Measurements from ENCODE around the gene C1orf35.

The C1orf35 gene

DNA sequence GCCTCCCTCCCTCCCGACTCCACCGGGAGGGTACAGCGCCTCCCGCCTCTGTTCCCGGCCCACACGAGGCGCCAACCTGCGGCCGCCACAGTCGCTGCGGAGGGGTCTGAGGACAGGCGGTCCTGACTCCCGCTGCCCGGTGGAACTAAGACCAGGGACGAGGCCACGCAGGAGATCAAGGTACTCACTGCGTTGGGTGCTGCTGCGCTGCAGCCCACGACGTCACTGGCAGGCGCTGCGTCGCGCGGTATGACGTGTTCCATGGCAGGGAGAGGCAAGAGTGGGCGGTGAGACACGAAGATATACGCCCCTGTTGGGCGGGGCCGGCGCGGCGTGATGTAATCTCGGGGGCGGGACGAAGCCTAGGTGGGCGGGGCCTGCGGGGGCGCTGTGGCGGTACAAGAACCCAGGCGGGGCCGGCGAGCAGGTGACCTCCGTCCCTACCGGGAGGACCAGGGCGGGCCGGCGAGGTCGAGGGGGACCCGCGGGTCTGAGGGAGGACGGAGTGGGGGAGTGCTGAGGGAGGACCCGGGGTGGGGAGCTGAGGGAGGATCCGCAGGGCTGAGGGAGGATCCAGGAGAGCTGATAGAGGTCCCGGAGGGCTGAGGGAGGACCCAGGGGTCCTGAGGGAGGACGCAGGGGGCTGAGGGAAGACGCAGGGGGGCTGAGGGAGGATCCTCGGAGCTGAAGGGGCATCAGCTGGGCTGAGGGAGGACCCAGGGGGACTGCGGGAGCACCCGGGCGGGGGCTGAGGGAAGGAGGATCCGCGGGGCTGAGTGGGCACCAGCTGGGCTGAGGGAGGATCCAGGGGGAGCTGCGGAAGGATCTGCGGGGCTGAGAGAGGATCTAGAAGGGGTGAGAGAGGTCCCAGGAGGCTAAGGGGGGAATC lies 6.2 kb upstream of the C1orf35 start, which contains the start of gene MRPL55:
TSS of gene MRPL55 (minus strand) at position 227 of the 889 bp plus-strand sequence. CDS start 1,039 bp downstream, outside the sequence.
- DNase-seq, result peak; percentile 99

DNA sequence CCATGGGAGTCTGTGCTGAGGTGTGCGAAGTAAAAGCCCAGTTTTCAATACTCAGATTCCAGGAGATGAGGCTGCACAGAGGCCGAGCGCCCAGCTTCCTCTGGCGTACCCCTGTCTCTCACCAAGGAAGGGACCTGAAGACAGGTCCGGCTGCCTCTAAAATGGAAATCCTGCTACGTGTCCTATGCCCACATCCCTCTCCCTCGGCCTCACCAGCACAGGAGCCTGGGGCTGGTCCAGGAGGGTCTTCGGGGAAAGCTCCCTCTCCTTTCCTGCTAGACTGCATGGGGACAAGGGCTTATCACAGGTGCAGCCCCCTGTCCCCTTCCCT lies 5.6 kb upstream of the C1orf35 start:
- DNase-seq, result no peak

DNA sequence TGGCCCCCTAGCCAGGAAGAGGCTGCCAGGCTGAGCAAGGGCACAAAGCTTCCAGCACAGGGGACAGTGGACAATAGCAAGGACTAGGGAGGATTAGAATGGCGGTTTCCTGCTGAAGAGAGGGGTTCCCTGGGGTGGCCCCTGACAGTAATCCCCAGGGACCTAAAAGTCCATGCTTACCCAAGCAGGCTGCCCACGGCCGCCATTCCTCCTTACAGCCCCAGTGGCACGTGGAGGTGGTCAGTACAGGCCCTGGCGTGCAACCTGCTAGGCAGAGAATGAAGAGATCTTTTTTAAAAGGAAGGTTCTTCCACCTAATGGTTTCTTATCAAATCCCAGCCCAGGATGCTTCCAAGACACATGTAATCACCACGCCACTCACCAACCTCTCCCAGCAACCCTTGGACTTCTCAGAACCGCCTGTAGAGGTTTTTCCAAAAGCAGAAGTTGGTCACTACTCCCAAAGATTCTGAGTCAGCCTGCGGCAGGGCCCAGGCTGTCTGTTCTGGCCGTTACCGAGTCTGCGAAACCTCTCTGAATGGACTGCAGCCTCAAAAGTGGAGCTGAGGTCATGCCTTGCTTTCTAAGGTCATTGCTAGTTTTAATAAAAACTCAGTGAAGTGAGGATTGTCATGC lies 5.0 kb upstream of the C1orf35 start:
- no peak for DNase-seq

DNA sequence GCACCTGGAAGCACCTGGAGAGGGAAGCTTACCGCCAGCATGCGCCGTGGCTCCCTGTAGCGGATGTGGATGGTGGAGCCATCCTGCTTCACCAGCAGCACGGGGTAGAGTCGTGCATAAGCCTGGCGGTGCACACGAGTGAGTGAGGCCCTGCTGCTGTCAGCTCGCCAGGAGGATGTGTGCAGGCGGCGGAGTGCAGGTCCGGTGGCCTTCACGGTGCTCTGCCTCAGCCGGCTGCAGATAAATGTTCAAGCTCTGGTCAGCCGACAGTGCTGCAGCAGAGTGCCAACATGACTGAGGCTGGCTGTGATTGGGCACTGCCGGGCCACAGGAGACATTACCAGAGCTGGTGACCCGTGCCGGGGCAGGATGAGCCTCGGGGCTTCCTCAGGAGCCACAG lies 4.5 kb upstream of the C1orf35 start:
- DNase-seq, result no peak

DNA sequence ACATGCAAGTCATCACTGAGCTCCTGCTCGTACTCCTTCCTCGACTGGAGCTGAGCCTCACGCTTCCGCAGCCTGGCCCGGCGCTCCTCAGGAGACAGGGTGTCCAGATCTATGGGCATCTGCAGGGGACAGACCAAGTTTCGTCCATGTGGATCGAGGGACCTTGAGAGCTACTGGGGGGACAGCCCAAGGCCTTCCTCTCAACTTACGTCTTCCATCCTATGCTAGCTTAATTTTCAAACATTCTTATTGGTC lies 3.6 kb upstream of the C1orf35 start:
- DNase-seq, result no peak

DNA sequence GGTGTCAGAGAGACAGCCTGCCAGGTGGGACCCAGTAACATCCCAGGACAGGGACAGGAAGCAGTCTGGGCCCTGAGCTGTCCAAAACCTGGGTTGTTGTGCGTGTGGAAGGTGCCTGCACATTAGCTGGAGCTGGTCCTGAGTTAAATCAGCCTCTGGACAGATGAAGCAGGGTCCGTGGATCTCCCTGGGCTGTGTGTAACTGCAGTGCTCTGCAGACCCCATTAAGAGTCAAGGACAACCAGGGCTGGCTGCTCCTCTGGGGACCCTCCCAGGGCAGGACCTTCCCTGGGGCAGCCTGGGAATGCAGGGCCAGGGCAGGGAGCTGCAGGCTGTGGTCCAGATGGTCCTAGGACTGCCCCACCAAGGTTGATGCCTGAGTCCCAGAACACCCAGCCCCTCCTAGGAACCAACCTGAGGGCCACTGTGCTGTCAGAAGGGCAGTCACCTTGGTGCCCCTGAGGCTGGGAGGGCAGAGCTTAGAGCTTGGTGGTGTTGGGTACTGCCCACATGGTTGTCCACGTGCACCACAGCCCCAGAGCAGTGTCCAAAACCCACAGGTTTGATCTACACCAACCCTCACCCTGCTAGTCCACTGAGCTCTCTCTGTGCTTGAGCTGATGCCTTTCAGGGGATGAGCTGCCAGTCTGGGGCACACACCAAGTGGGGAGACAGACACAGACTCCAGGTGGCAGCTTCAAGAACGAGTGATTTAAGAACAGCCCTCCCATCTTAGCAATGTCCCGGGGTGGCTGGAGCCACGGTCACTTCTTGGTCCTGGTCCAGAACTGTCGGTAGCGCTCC lies 3.1 kb upstream of the C1orf35 start:
- no peak for DNase-seq

DNA sequence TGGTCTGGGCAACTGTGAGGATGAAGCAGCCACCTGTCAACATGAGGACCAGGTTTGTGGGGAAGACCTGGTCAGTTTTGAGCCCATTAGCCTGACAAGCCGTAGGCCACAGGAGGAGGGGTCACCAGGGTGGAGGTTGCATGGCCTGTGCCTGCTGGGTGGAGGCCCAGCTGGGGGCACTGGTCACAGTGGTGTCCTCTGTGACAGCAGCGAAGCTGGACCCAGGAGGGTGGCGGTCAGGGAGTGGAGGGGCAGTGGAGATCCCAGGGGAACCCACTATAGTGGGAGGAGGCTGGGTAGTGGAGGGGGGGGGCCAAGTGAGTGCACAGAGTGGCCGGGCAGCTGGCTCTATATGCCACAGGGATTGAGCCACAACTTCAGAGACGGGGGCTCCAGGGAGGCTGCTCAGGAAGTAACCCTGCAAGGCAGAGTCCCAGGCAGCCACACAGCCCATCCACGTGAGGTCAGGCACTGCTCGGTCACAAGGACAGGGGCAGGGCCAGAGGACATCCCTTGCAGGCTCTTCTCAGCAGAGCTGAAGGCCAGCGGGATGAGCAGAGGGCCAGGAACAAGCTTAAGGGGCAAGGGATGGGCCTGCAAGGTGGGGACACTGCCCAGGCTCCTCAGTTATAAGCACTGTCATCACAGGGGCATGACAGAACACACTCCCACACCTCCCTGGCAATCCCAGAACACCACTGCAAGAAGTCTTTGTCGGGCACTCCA lies 2.3 kb upstream of the C1orf35 start:
- no peak for DNase-seq

DNA sequence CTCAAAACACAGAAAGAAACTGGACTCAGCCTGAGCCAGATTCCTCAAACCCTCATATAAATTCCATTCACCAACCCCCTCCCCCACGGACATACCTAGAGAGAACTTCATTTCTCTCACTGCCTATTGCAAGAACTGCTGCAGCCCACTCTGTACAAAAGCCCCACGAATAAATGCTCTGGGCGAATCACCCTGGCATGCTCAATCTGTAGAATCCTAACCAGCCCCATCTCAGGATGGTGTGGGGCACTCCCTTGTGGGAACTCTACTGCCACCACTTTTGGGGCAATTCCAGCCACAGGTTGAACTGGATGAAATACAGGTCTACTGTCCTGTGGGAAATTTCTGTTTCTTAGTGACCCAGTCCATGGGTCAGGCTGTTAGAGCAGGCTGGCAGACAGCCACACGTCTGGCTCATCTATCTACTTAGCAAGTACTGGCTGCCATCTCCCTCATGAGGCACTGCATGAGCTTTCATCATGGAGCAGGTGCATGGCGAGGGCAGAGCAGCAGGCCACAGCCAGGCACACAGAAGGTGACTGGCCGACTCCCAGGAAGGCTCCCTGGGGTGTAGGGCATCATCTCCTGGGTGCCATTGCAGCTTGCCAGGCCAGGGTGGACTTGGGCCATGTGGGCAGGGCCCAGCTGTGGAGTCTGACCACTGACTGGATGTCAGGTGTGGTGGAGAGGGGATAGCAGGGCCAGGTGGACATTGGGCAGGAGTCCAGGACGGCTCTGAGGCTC lies 1.6 kb upstream of the C1orf35 start:
- no peak for DNase-seq

DNA sequence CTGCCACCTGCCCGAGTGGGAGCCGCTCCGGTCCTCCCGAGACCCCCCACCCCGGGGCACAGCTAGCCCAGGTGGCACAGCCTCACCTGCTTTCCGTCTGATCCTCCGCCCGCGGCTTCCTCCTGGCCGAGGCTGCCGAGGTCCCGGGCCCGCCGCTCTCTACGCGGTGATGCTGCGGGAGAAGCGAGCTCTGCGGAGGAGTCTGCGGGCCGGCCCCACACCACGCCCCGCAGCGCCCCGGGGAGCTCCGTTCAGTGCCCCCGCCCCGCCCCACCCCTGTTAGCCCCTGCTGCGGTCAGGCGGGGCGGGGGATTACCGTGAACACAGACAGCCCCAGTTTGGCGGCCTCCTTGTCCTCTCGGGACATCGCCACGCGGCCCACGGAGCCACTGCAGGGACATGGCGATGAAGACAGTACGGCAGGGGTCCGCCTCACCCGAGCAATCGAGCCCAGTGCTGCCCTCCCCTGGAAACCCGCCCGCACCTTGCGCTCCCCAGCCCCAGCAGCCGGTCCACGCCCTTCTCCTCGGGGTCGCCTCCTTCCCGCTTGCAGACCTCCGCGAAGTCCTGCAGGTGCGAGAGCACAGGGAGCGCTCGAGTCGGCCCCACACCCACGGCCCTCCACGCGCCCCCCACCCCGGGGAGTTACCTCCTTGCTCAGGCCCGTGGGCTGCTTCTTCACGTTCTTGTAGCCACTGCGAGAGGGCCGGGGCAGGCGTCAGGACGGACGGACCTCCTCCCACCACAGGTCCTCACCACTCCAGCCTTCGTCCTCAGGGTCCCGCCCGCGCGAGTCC lies 933 bp downstream of the C1orf35 start:
- peak; percentile 61 for DNase-seq

DNA sequence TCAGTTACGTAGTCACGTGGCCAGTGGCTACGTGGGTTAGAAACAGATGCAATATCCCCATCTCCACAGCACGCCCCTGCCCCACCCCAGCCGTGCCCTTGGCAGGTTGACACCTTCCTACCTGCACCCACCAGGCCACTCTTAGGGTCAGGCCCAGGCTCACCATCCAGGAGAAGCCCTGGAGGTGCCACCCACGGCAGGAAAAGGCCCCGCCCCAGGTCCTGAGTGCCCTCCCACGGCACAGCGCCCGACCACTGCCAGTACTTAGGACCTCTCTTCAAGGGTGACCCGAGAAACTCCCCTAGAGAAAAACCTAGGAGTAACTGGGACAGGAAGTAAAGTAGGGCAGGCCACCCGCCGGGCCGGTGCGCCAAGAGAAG lies 1.5 kb downstream of the C1orf35 start:
- no peak for DNase-seq

DNA sequence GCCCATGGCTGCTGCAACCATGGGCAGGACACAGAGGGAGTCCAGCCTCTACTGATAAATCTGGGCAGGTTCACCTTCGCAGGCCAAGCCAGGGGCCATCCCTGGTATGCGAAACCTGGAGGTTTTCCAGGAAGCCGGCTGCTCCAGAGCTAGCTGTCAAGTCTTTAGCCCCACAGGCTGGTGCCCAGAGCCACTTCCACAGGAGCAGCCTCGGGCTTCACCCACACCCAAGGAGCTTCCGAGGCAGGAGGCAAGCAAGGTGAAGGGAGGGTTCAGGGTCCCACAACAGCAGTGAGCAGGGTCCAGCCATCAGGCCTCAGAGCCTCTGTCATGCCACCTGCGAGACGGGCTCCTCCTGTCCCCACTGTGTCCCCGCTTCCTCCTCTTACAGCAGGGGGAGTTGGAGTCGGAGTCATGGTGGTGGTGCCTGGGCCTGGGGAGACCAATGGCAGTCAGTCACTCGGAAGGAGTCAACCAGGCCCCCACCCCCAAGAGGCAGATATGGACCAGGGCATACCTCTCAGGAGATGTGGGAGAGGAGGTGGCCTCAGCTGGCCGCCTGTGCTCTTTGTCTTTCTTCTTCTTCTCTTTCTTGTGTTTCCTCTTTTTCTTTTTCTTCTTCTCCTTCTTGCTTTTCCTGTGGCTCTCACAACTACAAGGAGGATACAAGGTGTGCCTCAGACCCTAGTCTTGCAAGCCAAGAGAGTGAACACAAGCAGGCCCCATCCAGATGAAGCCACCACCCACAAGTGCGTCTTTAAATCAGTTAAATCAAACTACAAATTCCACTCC lies 2.1 kb downstream of the C1orf35 start:
- no peak for DNase-seq

DNA sequence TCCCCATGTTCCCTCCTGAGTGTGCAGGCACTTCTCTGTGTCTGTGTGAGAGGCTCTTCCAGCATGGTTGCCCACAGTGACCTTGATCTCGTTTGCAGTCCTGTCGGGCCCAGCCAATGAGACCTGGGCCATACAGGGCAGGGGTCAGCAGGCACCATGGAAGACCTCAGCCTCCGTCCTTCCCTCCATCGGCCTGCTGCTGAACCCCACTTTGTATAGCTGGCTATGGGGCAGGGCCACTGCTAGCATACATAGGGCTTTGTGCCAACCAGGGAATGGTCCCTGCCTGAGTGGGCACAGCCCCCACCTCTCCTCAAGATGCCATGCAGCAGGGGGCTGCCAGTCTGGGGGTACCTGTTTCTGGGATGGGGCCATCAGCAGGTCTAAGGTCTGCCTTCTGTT lies 3.8 kb downstream of the C1orf35 start:
- DNase-seq, result no peak

DNA sequence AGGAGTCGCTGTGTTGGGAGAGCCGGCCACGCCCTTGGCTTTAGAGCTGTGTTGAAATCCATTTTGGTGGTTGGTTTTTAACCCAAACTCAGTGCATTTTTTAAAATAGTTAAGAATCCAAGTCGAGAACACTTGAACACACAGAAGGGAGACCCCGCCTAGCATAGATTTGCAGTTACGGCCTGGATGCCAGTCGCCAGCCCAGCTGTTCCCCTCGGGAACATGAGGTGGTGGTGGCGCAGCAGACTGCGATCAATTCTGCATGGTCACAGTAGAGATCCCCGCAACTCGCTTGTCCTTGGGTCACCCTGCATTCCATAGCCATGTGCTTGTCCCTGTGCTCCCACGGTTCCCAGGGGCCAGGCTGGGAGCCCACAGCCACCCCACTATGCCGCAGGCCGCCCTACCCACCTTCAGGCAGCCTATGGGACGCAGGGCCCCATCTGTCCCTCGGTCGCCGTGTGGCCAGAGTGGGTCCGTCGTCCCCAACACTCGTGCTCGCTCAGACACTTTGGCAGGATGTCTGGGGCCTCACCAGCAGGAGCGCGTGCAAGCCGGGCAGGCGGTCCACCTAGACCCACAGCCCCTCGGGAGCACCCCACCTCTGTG lies 4.7 kb downstream of the C1orf35 start:
- DNase-seq, result no peak

DNA sequence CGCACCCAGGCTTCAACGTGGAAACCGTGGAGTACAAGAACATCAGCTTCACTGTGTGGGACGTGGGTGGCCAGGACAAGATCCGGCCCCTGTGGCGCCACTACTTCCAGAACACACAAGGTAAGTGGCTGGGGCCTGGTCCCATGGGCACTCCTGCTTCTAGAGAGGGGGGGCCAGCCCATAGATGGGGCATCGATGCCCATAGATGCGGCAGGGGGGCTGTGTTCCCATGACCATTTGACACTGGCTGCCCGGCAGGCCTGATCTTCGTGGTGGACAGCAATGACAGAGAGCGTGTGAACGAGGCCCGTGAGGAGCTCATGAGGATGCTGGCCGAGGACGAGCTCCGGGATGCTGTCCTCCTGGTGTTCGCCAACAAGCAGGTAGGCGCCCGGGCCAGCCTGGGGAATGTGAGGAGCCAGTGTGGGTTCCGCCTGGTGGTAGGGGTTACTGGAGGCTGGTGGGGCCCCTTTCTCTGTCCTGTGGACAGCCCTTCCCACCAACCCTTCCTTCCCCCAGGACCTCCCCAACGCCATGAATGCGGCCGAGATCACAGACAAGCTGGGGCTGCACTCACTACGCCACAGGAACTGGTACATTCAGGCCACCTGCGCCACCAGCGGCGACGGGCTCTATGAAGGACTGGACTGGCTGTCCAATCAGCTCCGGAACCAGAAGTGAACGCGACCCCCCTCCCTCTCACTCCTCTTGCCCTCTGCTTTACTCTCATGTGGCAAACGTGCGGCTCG lies 5.6 kb downstream of the C1orf35 start:
- peak; percentile 11 for DNase-seq

DNA sequence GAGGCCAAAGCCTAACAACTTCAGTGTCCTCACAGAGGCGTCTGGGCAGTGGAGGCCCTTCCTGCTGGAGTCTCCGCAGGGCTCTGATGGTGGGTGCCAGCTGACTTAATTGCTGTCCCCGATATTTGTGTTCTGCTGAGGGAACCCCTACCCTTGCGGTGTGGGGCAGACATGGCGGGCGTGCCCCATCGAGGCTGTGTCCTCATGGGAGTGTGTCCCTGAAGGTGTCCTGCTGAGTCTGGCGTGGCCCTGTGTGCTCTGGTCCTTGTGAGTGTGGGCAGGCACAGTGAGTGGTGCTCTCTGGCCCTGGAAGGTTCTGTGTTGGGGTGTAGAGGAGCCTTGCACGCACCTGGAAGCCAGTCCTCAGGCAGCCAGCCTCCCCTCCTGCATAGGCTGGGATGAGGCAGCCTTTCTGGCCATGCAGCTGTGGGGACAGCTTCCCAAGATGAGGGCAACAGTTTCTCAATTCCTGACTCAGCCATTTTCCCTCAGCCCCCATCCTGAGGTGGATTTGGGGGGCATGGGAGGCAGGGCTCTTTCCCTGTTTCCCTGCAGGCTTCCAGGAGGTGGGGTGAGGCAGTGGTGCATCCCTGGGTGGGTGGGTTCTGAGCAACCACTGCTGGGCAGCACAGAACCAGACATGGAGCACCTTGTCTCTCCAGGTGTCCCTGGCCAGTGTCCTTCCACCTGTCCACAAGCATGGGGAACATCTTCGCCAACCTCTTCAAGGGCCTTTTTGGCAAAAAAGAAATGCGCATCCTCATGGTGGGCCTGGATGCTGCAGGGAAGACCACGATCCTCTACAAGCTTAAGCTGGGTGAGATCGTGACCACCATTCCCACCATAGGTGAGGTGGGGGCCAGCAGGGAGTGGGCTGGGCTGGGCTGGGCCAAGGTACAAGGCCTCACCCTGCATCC lies 6.5 kb downstream of the C1orf35 start:
- DNase-seq, result no peak

DNA sequence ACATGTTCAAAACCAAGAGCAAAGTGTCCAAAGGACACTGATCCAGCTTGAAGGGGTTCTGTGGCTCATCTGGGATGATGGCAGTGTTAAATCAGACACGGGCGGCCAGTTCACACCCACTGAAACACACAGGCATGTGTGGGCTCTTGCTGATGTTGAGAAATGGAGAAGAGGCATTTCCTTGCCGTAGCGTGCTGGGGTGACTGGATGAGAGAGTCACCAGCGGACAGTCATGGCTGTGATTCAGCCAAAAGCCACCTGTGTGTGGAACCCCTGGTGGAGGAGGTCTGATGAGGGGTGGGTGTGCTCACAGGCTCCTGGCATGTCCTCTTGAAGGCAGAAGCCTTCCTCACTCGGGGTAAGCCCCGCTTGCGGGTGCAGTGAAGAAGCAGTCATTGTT lies 7.2 kb downstream of the C1orf35 start:
- DNase-seq, result no peak

DNA sequence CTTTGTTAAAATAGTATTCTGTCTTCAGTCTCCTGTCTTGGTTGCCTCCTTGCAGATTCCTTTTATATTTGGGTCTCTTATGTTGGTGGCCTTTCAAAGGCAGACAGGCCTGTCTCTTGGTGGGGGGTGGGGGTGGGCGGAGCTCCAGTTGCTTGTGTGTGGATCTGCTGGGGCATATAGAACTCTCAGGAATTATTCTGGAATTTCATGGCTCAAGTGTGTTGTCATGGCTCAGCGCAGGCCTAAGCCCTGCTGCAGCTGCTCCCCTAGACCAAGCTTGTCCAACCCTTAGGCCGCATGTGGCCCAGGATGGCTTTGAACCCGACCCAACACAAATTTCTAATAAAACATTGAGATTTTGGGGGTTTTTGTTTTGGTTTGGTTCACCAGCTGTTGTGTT lies 8.0 kb downstream of the C1orf35 start:
- DNase-seq, result no peak

DNA sequence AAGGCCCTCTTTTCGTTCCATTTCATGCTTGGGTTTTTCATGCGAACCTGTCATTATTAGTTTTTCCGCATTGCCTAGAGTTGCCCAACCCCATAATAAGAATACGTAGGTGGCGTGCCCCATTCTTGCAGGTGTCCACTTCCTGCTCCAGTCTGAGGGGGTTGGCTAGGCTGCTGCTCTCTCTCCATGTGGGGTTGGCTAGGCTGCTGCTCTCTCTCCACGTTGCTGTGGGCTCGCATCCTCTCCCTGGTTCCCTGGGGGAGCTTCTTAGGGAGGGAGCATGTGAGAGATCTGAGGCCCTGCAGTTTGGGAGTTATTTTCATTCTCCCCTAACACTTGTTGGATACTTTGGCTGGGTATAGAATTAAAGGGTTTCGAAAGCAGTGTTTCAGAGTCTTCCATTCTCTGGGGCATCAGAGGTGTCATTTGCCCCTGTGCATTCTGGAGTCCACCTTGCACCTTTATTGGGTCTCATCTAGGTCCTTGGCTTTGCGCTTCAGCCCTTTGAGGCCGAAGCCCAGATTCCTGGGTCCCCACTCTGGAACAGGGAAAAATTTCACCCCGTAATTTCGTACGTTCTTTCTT lies 8.6 kb downstream of the C1orf35 start:
- no peak for DNase-seq

All from activated CD8-positive, alpha-beta memory T cell treated with anti-CD3 and anti-CD28 coated beads, Interleukin-2, amount 50 U/mL, for 4 hours (primary cell).